IMR-90 (cell line): Measurements from ENCODE around the gene HSFX1. TPM values are rescaled to one million over a fixed set of nuclear protein-coding genes. Genes with fewer than 3 reads are reported as not detected.
"Not testable (repeated sequence)": the region's sequence is repeated elsewhere in the genome, so short reads cannot be mapped to it uniquely, and the experiment has no call there.

Source experiments
- ATAC-seq: fragments of 200-7000 bp; cut with Tn5 transposase; 2 replicates; pipeline ENCODE4 v1.9.1; 2020; ENCODE audit warnings: low read depth, mild to moderate bottlenecking, moderate library complexity
- BruUV-seq: library from RNA; stranded (reverse); fragments of 400-500 nt; replicated peaks from 2 replicates; lab custom pipeline; 2021; lab: Mats Ljungman, UMichigan
- CTCF ChIA-PET: fragments of 300-600 bp; formaldehyde crosslinking; extraction: SDS; loops from one replicate; lab custom pipeline; 2021; ENCODE audit warnings: antibody characterized with exemption; lab: Yijun Ruan, JAX
- POLR2A ChIA-PET: fragments of 300-600 bp; sonication (Branson Sonifier 250); formaldehyde crosslinking; loops from one replicate; lab custom pipeline; 2022; ENCODE audit warnings: antibody characterized with exemption; ENCODE audit not compliant: unreplicated experiment; lab: Charles Lee
- DNase-seq: peaks from one replicate; pipeline ENCODE4 v3.0.0; 2013
- H2AFZ ChIP-seq: replicated peaks from 2 replicates; pipeline ENCODE3; 2013; ENCODE audit warnings: low read length, mild to moderate bottlenecking; ENCODE audit not compliant: poor library complexity
- H2AK5ac ChIP-seq: 2 replicates; pipeline ENCODE4 v1.6.1; 2013; ENCODE audit warnings: low read depth, low read length, inconsistent platforms
- H2AK9ac ChIP-seq: replicated peaks from 2 replicates; pipeline ENCODE3; 2013; ENCODE audit warnings: mild to moderate bottlenecking, low read depth, low read length, moderate library complexity; ENCODE audit not compliant: poor library complexity
- H2BK120ac ChIP-seq: 2 replicates; pipeline ENCODE4 v1.6.1; 2013; ENCODE audit warnings: low read depth, low read length, inconsistent platforms
- H2BK15ac ChIP-seq: 3 replicates; pipeline ENCODE4 v1.6.1; 2013; ENCODE audit warnings: low read depth, low read length, inconsistent platforms
- H2BK20ac ChIP-seq: 2 replicates; pipeline ENCODE4 v1.6.1; 2013; ENCODE audit warnings: low read depth, mild to moderate bottlenecking, inconsistent platforms, low read length, moderate library complexity
- H2BK5ac ChIP-seq: 2 replicates; pipeline ENCODE4 v1.6.1; 2013; ENCODE audit warnings: mild to moderate bottlenecking, low read depth, low read length, inconsistent platforms; ENCODE audit not compliant: poor library complexity, severe bottlenecking
- H3K14ac ChIP-seq: replicated peaks from 2 replicates; pipeline ENCODE4 v1.6.1; 2013; ENCODE audit warnings: low read depth, low read length, inconsistent platforms
- H3K18ac ChIP-seq: 2 replicates; pipeline ENCODE4 v1.6.1; 2013; ENCODE audit warnings: low read depth, low read length, control low read depth
- H3K23ac ChIP-seq: 2 replicates; pipeline ENCODE4 v1.6.1; 2013; ENCODE audit warnings: low read depth, low read length, inconsistent platforms
- H3K27ac ChIP-seq: 2 replicates; pipeline ENCODE4 v1.5.1; 2013; ENCODE audit warnings: mild to moderate bottlenecking, control low read depth, low read length; ENCODE audit not compliant: insufficient read depth
- H3K27me3 ChIP-seq: 2 replicates; pipeline ENCODE4 v1.6.1; 2013; ENCODE audit warnings: low read length; ENCODE audit not compliant: control insufficient read depth, insufficient read depth
- H3K36me3 ChIP-seq: 2 replicates; pipeline ENCODE4 v1.6.1; 2013; ENCODE audit warnings: low read length, mixed read lengths; ENCODE audit not compliant: control insufficient read depth, insufficient read depth
- H3K4ac ChIP-seq: 2 replicates; pipeline ENCODE4 v1.6.1; 2013; ENCODE audit warnings: low read depth, low read length, inconsistent platforms
- H3K4me1 ChIP-seq: 2 replicates; pipeline ENCODE4 v1.6.1; 2013; ENCODE audit warnings: low read length, mixed read lengths; ENCODE audit not compliant: control insufficient read depth, insufficient read depth
- H3K4me2 ChIP-seq: 2 replicates; pipeline ENCODE4 v1.6.1; 2013; ENCODE audit warnings: low read depth, mild to moderate bottlenecking, control low read depth, low read length, moderate library complexity
- H3K4me3 ChIP-seq: 2 replicates; pipeline ENCODE4 v1.5.1; 2013; ENCODE audit warnings: low read depth, mild to moderate bottlenecking, control low read depth, low read length, moderate library complexity; ENCODE audit not compliant: insufficient read depth
- H3K56ac ChIP-seq: 2 replicates; pipeline ENCODE4 v1.6.1; 2013; ENCODE audit warnings: low read length, inconsistent platforms; ENCODE audit not compliant: insufficient read depth; ENCODE audit errors: extremely low read depth
- H3K79me1 ChIP-seq, 2 experiments: 2 replicates each; pipeline ENCODE4 v1.6.1; 2013; ENCODE audit warnings: low read length in 2 of 2, inconsistent platforms in 1 of 2, low read depth in 1 of 2
- H3K9ac ChIP-seq: 2 replicates; pipeline ENCODE4 v1.6.1; 2013; ENCODE audit warnings: low read depth, low read length, control low read depth
- H3K9me1 ChIP-seq: 2 replicates; pipeline ENCODE4 v1.6.1; 2013; ENCODE audit warnings: low read length, inconsistent platforms; ENCODE audit not compliant: insufficient read depth
- H3K9me3 ChIP-seq: 2 replicates; pipeline ENCODE4 v1.6.1; 2013; ENCODE audit warnings: low read length; ENCODE audit not compliant: control insufficient read depth, insufficient read depth
- H4K20me1 ChIP-seq: 2 replicates; pipeline ENCODE4 v1.6.1; 2013; ENCODE audit warnings: low read length, inconsistent platforms; ENCODE audit not compliant: insufficient read depth
- H4K5ac ChIP-seq: 2 replicates; pipeline ENCODE4 v1.6.1; 2013; ENCODE audit warnings: mild to moderate bottlenecking, low read depth, low read length, control low read depth
- H4K8ac ChIP-seq, 2 experiments: 2 replicates each; pipeline ENCODE4 v1.6.1; 2013; ENCODE audit warnings: low read depth in 2 of 2, low read length in 2 of 2, control low read depth in 1 of 2, inconsistent platforms in 1 of 2
- H4K91ac ChIP-seq: 2 replicates; pipeline ENCODE4 v1.6.1; 2013; ENCODE audit warnings: low read depth, low read length, inconsistent platforms; ENCODE audit not compliant: insufficient read depth
- WGBS, 2 experiments: methylation state at CpG; one replicate each; pipeline versions ENCODE4 v1.1.5 to v1.1.7; 2013; ENCODE audit warnings: missing lambda C conversion rate in 2 of 2; ENCODE audit not compliant: insufficient read length in 1 of 2; ENCODE audit errors: extremely low coverage in 2 of 2; 5-methylcytosine and 5-hydroxymethylcytosine counted together
- dilution Hi-C: fragments of 300-500 bp; cut with HindIII; formaldehyde crosslinking; loops from one replicate; pipeline ENCODE4 v1.14.3; 2018; ENCODE audit warnings: low sequenced_read_pairs; ENCODE audit not compliant: unreplicated experiment
- in situ Hi-C: fragments of 300-500 bp; cut with MboI; formaldehyde crosslinking; loops from 3 replicates; pipeline ENCODE4 v1.14.3; 2019; ENCODE audit warnings: low sequenced_read_pairs, inconsistent platforms, mixed read lengths
- intact Hi-C: fragments of 100-400 bp; cut with micrococcal nuclease; formaldehyde crosslinking; loops from 2 replicates; pipeline ENCODE4 v1.10.0; 2022
- polyA plus RNA-seq, 3 experiments: library from polyadenylated mRNA; depleted of rRNA; stranded (reverse); fragments of >200 nt; gene quantifications; 2 replicates each; pipeline ENCODE4 v1.2.3, GENCODE V29; 2012; ENCODE audit warnings: low replicate concordance in 1 of 3
- total RNA-seq: library from RNA; depleted of rRNA; stranded (reverse); fragments of >200 nt; gene quantifications from 2 replicates; pipeline ENCODE4 v1.2.3, GENCODE V29; 2012

Gene HSFX1
- total and polyA plus RNA-seq, 2 of the 4 experiments (the other 2 are of a cell fraction): 0.18 to 0.36 TPM

DNA sequence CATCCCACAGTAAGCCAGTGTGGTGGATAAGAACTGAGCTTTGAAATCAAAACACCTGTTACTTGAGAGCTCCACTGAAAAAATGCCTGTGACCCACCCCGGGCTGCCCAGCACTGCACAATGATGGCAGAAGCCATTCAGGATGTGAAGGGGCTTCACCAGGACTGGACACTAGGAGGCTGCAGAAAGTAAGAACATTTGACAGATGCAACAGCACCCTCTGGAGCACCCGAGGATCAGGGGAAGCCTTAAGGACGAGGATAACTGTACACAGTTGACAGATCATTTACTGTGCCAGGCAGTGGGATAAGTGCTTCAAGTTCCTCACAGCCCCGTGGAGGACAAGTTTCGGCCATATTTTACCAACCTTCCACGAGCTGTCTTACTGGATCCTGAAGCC, 31.6 kb upstream of the HSFX1 start:
- H2BK120ac ChIP-seq, H4K8ac ChIP-seq, H3K4me1 ChIP-seq, H3K79me1 ChIP-seq, H3K23ac ChIP-seq, BruUV-seq, H2BK15ac ChIP-seq, H4K91ac ChIP-seq, H2AK9ac ChIP-seq, H3K36me3 ChIP-seq, H3K4me3 ChIP-seq, H2AFZ ChIP-seq, H2BK5ac ChIP-seq, H4K5ac ChIP-seq, POLR2A ChIA-PET, intact Hi-C loops, H3K4me2 ChIP-seq, H3K27ac ChIP-seq, H3K9me1 ChIP-seq, H3K56ac ChIP-seq, H2BK20ac ChIP-seq, H3K14ac ChIP-seq, H2AK5ac ChIP-seq, H3K4ac ChIP-seq, CTCF ChIA-PET, H3K9ac ChIP-seq, in situ Hi-C loops, H3K18ac ChIP-seq, H3K27me3 ChIP-seq, ATAC-seq, H3K9me3 ChIP-seq, DNase-seq, dilution Hi-C loops, H4K20me1 ChIP-seq: not testable (repeated sequence)
- no CpG with 5 or more reads among the region's 6 CpGs for WGBS, 2 experiments

- H3K4me1 ChIP-seq, H4K8ac ChIP-seq, POLR2A ChIA-PET, H3K27me3 ChIP-seq, H2AFZ ChIP-seq, H3K36me3 ChIP-seq, H3K9me3 ChIP-seq, H3K9me1 ChIP-seq, H3K18ac ChIP-seq, intact Hi-C loops, H2BK15ac ChIP-seq, H2AK9ac ChIP-seq, H3K27ac ChIP-seq, H2BK20ac ChIP-seq, ATAC-seq, H3K4me3 ChIP-seq, DNase-seq, dilution Hi-C loops, BruUV-seq, H3K23ac ChIP-seq, H4K20me1 ChIP-seq, H4K5ac ChIP-seq, H2BK120ac ChIP-seq, H3K56ac ChIP-seq, H3K4ac ChIP-seq, H3K14ac ChIP-seq, H2BK5ac ChIP-seq, H3K79me1 ChIP-seq, H4K91ac ChIP-seq, CTCF ChIA-PET, H3K4me2 ChIP-seq, in situ Hi-C loops, H3K9ac ChIP-seq, H2AK5ac ChIP-seq: not testable (repeated sequence)
- WGBS, 2 experiments: no CpG with 5 or more reads among the region's 6 CpGs
Measured at GRCh38 chrX:149746390-149747007, 27.4 kb upstream of the HSFX1 start.
